ENCODE results near the gene E2F3.

E2F3 gene

DNA sequence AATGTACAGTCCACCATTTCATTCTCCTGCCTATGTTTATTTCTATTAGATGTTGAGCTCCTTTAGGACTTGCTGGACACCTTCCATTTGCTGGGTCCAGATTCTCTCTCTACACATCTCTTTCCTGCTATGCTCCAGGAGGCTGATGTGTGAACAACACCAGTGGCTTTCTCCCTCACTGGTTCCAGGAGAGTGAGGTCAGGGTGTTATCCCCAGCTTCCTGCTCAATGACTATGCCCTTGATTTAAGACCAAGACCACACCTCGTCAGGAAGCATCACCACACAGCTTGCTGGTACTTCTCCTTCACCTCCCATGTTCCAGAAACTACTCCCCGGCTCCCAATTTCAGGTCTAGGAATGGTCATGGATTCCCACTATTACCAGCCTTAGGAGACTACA lies 31.3 kb upstream of the E2F3 start:
- H3K4me1 ChIP-seq (ENCODE audit: control insufficient read depth, insufficient read depth, low read length) = no peaks in the 10 kb centered on the region
- H3K27ac ChIP-seq (ENCODE audit: extremely low read depth, low read depth, low read length) = no peak overlapping the region
- H3K9me3 ChIP-seq (ENCODE audit: control insufficient read depth, insufficient read depth, low read depth, low read length) = no peaks in the 10 kb centered on the region
- TF ChIP-seq ZNF792 (tag by site-specific recombination; IDR thresholded peaks at IDR 0.05) (no peak), SP7 (tag by site-specific recombination; IDR thresholded peaks at IDR 0.05) (no peak), ZNF341 (tag by site-specific recombination; IDR thresholded peaks at IDR 0.05; ENCODE audit: low read depth) (no peak), KLF8 (tag by site-specific recombination; IDR thresholded peaks at IDR 0.05) (no peak), ZFP41 (tag by site-specific recombination; IDR thresholded peaks at IDR 0.05; ENCODE audit: borderline replicate concordance) (no peak), ZNF114 (tag by site-specific recombination; IDR thresholded peaks at IDR 0.05) (no peak), BCL11B (tag by site-specific recombination; IDR thresholded peaks at IDR 0.05; ENCODE audit: low read depth) (no peak), ZFHX2 (tag by site-specific recombination; conservative IDR thresholded peaks at IDR 0.05) (no peak), SETDB1 (IDR thresholded peaks at IDR 0.05; ENCODE audit: insufficient read length, low read length) (no peak), ZNF175 (tag by site-specific recombination; IDR thresholded peaks at IDR 0.05) (no peak), ZNF626 (tag by site-specific recombination; IDR thresholded peaks at IDR 0.05) (no peak), ZNF837 (tag by site-specific recombination; IDR thresholded peaks at IDR 0.05) (no peak), IKZF3 (tag by site-specific recombination; IDR thresholded peaks at IDR 0.05) (no peak), SP2 (tag by site-specific recombination; IDR thresholded peaks at IDR 0.05) (no peak)
- TF ChIP-seq, protein P1, sequence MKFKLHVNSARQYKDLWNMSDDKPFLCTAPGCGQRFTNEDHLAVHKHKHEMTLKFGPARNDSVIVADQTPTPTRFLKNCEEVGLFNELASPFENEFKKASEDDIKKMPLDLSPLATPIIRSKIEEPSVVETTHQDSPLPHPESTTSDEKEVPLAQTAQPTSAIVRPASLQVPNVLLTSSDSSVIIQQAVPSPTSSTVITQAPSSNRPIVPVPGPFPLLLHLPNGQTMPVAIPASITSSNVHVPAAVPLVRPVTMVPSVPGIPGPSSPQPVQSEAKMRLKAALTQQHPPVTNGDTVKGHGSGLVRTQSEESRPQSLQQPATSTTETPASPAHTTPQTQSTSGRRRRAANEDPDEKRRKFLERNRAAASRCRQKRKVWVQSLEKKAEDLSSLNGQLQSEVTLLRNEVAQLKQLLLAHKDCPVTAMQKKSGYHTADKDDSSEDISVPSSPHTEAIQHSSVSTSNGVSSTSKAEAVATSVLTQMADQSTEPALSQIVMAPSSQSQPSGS (tag by site-specific recombination; IDR thresholded peaks at IDR 0.05; ENCODE audit: low read depth) = no peak
- TF ChIP-seq, protein P2, sequence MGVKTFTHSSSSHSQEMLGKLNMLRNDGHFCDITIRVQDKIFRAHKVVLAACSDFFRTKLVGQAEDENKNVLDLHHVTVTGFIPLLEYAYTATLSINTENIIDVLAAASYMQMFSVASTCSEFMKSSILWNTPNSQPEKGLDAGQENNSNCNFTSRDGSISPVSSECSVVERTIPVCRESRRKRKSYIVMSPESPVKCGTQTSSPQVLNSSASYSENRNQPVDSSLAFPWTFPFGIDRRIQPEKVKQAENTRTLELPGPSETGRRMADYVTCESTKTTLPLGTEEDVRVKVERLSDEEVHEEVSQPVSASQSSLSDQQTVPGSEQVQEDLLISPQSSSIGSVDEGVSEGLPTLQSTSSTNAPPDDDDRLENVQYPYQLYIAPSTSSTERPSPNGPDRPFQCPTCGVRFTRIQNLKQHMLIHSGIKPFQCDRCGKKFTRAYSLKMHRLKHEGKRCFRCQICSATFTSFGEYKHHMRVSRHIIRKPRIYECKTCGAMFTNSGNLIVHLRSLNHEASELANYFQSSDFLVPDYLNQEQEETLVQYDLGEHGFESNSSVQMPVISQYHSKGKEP (tag by site-specific recombination; IDR thresholded peaks at IDR 0.05) = no peak
- TF ChIP-seq, protein P3, sequence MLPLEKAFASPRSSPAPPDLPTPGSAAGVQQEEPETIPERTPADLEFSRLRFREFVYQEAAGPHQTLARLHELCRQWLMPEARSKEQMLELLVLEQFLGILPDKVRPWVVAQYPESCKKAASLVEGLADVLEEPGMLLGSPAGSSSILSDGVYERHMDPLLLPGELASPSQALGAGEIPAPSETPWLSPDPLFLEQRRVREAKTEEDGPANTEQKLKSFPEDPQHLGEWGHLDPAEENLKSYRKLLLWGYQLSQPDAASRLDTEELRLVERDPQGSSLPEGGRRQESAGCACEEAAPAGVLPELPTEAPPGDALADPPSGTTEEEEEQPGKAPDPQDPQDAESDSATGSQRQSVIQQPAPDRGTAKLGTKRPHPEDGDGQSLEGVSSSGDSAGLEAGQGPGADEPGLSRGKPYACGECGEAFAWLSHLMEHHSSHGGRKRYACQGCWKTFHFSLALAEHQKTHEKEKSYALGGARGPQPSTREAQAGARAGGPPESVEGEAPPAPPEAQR (tag by site-specific recombination; IDR thresholded peaks at IDR 0.05) = no peak
- TF ChIP-seq, protein P4, sequence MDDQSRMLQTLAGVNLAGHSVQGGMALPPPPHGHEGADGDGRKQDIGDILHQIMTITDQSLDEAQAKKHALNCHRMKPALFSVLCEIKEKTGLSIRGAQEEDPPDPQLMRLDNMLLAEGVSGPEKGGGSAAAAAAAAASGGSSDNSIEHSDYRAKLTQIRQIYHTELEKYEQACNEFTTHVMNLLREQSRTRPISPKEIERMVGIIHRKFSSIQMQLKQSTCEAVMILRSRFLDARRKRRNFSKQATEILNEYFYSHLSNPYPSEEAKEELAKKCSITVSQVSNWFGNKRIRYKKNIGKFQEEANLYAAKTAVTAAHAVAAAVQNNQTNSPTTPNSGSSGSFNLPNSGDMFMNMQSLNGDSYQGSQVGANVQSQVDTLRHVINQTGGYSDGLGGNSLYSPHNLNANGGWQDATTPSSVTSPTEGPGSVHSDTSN (CRISPR knock-in tag; IDR thresholded peaks at IDR 0.05) = no peak
- TF ChIP-seq, protein P5, sequence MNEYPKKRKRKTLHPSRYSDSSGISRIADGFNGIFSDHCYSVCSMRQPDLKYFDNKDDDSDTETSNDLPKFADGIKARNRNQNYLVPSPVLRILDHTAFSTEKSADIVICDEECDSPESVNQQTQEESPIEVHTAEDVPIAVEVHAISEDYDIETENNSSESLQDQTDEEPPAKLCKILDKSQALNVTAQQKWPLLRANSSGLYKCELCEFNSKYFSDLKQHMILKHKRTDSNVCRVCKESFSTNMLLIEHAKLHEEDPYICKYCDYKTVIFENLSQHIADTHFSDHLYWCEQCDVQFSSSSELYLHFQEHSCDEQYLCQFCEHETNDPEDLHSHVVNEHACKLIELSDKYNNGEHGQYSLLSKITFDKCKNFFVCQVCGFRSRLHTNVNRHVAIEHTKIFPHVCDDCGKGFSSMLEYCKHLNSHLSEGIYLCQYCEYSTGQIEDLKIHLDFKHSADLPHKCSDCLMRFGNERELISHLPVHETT (tag by site-specific recombination; IDR thresholded peaks at IDR 0.05) = no peak
- ChIA-PET POLR2A (interaction anchor here (0.7 kb wide), 1 partner anchor 246 kb away, joined by 6 read pairs; no protein-coding TSS in a partner anchor), CTCF (interaction anchor here (0.6 kb wide), 1 partner anchor 46 kb away, joined by 3 read pairs; no protein-coding TSS in a partner anchor)
- no peaks in the 10 kb centered on the region for H3K36me3 ChIP-seq (ENCODE audit: control insufficient read depth in 2 of 2, insufficient read depth in 1 of 2, low read length in 2 of 2)
- H3K4me3 ChIP-seq (ENCODE audit: low read depth, low read length) = no peak overlapping the region

DNA sequence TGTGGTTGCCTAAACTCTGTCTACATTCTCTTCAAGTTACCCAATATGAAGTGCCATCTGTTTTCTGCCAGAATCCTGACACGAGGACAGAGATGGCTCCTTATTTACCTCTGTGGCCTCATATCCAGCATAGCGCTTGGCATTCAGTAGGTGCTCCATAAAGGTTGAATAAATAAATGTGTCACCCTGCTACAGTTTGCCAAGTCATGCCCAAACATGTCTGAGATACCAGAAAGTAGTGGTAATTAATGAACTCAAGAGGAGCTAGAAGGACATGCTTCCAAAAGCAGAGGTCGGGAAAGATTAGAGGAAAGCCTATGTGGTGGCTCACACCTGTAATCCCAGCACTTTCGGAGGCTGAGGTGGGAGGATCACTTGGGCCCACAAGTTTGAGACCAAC lies 30.9 kb upstream of the E2F3 start:
- Histone ChIP-seq H3K36me3 (ENCODE audit: control insufficient read depth in 2 of 2, insufficient read depth in 1 of 2, low read length in 2 of 2) (no peaks in the 10 kb centered on the region), H3K4me3 (ENCODE audit: low read depth, low read length) (no peak overlapping the region), H3K9me3 (ENCODE audit: control insufficient read depth, insufficient read depth, low read depth, low read length) (no peaks in the 10 kb centered on the region), H3K27ac (ENCODE audit: extremely low read depth, low read depth, low read length) (no peak overlapping the region), H3K4me1 (ENCODE audit: control insufficient read depth, insufficient read depth, low read length) (no peaks in the 10 kb centered on the region)
- ChIA-PET CTCF (interaction anchor here (1.2 kb wide), 1 partner anchor 189 kb away, joined by 4 read pairs; no protein-coding TSS in a partner anchor), POLR2A (no interaction called here)
- TF ChIP-seq ZNF843 (tag by site-specific recombination; IDR thresholded peaks at IDR 0.05) (no peak), SP7 (tag by site-specific recombination; IDR thresholded peaks at IDR 0.05) (no peak), ZFHX2 (tag by site-specific recombination; conservative IDR thresholded peaks at IDR 0.05) (no peak), ZNF596 (tag by site-specific recombination; IDR thresholded peaks at IDR 0.05) (no peak)
- TF ChIP-seq, protein P6, sequence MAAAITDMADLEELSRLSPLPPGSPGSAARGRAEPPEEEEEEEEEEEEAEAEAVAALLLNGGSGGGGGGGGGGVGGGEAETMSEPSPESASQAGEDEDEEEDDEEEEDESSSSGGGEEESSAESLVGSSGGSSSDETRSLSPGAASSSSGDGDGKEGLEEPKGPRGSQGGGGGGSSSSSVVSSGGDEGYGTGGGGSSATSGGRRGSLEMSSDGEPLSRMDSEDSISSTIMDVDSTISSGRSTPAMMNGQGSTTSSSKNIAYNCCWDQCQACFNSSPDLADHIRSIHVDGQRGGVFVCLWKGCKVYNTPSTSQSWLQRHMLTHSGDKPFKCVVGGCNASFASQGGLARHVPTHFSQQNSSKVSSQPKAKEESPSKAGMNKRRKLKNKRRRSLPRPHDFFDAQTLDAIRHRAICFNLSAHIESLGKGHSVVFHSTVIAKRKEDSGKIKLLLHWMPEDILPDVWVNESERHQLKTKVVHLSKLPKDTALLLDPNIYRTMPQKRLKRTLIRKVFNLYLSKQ (tag by site-specific recombination; IDR thresholded peaks at IDR 0.05; ENCODE audit: borderline replicate concordance) = no peak
- TF ChIP-seq, protein P7, sequence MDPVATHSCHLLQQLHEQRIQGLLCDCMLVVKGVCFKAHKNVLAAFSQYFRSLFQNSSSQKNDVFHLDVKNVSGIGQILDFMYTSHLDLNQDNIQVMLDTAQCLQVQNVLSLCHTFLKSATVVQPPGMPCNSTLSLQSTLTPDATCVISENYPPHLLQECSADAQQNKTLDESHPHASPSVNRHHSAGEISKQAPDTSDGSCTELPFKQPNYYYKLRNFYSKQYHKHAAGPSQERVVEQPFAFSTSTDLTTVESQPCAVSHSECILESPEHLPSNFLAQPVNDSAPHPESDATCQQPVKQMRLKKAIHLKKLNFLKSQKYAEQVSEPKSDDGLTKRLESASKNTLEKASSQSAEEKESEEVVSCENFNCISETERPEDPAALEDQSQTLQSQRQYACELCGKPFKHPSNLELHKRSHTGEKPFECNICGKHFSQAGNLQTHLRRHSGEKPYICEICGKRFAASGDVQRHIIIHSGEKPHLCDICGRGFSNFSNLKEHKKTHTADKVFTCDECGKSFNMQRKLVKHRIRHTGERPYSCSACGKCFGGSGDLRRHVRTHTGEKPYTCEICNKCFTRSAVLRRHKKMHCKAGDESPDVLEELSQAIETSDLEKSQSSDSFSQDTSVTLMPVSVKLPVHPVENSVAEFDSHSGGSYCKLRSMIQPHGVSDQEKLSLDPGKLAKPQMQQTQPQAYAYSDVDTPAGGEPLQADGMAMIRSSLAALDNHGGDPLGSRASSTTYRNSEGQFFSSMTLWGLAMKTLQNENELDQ (tag by site-specific recombination; IDR thresholded peaks at IDR 0.05; ENCODE audit: low read depth) = no peak
